Right atrium auricular region (tissue), 2 donors: ENCODE data around the gene PADI4. TPM values are rescaled to one million over a fixed set of nuclear protein-coding genes. Genes with fewer than 3 reads are reported as not detected.

Experiments
- DNase-seq: peaks from one replicate; pipeline ENCODE4 v3.0.0-alpha.2; 2019; ENCODE audit warnings: low spot score
- H3K27ac ChIP-seq, 2 donors: fragments of 200-600 bp; sonication (generic); 1 replicate in 1 of 2; 2 replicates in 1 of 2; pipeline ENCODE4 v1.5.1; 2016 to 2019
- H3K27me3 ChIP-seq, 2 donors: fragments of 200-600 bp; sonication (generic); one replicate each; pipeline versions ENCODE4 v1.5.1 to v1.6.0; 2017 to 2019
- H3K36me3 ChIP-seq: fragments of 200-600 bp; sonication (generic); one replicate; pipeline ENCODE4 v1.5.1; 2016
- H3K4me1 ChIP-seq, 2 donors: fragments of 200-600 bp; sonication (generic); one replicate each; pipeline versions ENCODE4 v1.5.1 to v1.6.0; 2017 to 2019
- H3K4me3 ChIP-seq, 2 donors: fragments of 200-600 bp; sonication (generic); 1 replicate in 1 of 2; 2 replicates in 1 of 2; pipeline ENCODE4 v1.5.1; 2017 to 2019; ENCODE audit warnings: mild to moderate bottlenecking in 1 of 2, moderate library complexity in 1 of 2
- H3K9me3 ChIP-seq, 2 donors: fragments of 200-600 bp; sonication (generic); one replicate each; pipeline ENCODE4 v1.5.1; 2019
- CTCF ChIP-seq, 2 donors: fragments of 200-600 bp; sonication (generic); IDR thresholded peaks; one replicate each; pipeline ENCODE4 v1.5.1; 2019; ENCODE audit warnings: antibody characterized with exemption in 2 of 2
- total RNA-seq, 2 donors: library from RNA; depleted of rRNA; stranded (reverse); fragments of >200 nt; gene quantifications; one replicate each; pipeline ENCODE4 v1.1.0, GENCODE V29; 2016

PADI4 gene
- total RNA-seq, 2 donors from 2014 or later = 0.19 to 0.31 TPM

DNA sequence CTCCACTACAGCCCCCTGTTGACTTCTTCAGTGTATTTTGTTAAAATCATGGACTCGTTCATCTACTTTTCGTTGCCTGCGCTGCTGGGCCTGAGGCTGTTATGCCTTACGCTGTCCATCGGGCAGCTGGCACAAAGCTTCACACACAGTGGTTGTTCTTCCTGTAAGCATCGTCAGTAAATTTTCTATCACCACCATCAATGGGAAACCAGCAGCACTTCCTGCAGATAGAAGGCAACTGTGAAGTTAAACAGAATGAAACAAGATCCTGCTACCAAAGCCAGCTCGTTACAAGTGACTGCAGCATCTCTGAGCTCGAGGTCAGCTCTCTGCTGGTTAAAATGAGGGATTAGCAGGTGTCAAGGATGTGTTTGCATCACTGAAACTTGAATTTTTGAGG, 42.1 kb downstream of the PADI4 start:
- Histone ChIP-seq H3K4me3 (no peak overlapping the region), H3K9me3 (no peaks in the 10 kb centered on the region), H3K4me1 (no peaks in the 10 kb centered on the region), H3K36me3 (no peaks in the 10 kb centered on the region), H3K27ac (no peak overlapping the region), H3K27me3 (no peaks in the 10 kb centered on the region)
- no peak for TF ChIP-seq CTCF (IDR thresholded peaks at IDR 0.05)
- DNase-seq = no peak

DNA sequence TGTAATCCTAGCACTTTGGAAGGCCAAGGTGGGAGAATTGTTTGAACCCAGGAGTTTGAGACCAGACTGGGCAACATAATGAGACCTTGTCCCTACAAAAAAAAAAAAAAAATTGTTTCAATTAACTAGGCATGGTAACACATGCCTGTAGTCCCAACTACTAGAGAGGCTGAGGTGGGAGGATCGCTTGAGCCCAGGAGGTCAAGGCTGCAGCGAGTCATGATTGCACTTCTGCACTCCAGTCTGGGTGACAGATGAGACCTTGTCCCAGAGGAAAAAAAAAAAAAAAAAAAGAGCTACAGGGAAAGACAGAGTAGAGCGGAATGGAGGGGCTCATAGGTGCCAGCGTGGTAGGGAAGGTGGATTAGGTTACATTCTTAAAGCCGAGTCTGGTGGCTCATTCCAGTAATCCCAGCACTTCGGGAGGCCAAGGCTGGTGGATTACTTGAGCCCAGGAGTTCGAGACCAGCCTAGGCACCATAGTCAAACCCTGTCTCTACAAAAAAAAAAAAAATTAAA, 43.0 kb downstream of the PADI4 start:
- Histone ChIP-seq H3K4me3 (no peak overlapping the region), H3K9me3 (no peaks in the 10 kb centered on the region), H3K36me3 (no peaks in the 10 kb centered on the region), H3K4me1 (no peaks in the 10 kb centered on the region), H3K27me3 (no peaks in the 10 kb centered on the region), H3K27ac (no peak overlapping the region)
- TF ChIP-seq CTCF (IDR thresholded peaks at IDR 0.05) = no peak
- no peak for DNase-seq

DNA sequence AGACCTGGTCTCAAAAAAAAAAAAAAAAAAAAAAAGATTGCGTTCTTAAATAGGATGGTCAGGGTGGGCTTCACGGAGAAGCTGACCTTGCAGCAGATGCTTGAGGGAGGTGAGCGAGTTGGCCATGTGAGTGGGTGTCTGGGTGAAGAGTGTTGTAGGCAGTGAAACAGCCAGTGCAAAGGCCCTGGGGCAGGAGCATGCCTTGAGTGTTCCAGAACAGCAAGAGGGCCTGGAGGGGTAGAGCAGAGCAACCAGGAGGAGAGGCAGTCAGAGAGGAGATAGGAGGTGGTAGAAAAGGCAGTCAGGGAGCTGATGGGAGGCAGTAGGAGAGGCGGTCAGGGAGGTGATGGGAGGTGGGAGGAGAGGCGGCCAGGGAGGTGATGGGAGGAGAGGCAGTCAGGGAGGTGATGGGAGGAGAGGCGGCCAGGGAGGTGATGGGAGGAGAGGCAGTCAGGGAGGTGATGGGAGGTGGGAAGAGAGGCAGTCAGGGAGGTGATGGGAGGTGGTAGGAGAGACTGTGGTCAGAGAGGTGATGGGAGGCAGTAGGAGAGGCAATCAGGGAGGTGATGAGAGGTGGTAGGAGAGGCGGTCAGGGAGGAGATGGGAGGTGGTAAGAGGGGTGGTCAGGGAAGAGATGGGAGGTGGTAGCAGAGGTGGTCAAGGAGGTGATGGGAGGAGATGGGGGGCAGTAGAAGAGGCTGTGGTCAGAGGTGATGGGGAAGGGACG, 43.8 kb downstream of the PADI4 start:
- no peak for TF ChIP-seq CTCF (IDR thresholded peaks at IDR 0.05)
- no peak for DNase-seq

GRCh38 chr1:17352419-17352909, 44.5 kb downstream of the PADI4 start:
- DNase-seq = no peak
- Histone ChIP-seq H3K9me3 (no peaks in the 10 kb centered on the region), H3K36me3 (no peaks in the 10 kb centered on the region), H3K4me3 (no peak overlapping the region), H3K4me1 (no peaks in the 10 kb centered on the region), H3K27ac (no peak overlapping the region), H3K27me3 (no peaks in the 10 kb centered on the region)
- no peak for TF ChIP-seq CTCF (IDR thresholded peaks at IDR 0.05)

More for the DNA sequence above, 43.8 kb downstream of the PADI4 start:
- no peak overlapping the region for H3K27ac ChIP-seq
- H3K4me1 ChIP-seq = no peaks in the 10 kb centered on the region
- H3K9me3 ChIP-seq = no peaks in the 10 kb centered on the region
- no peaks in the 10 kb centered on the region for H3K27me3 ChIP-seq
- no peak overlapping the region for H3K4me3 ChIP-seq
- H3K36me3 ChIP-seq = no peaks in the 10 kb centered on the region

GRCh38 chr1:17355898-17356297, 47.9 kb downstream of the PADI4 start:
- Histone ChIP-seq H3K4me1 (no peaks in the 10 kb centered on the region), H3K36me3 (no peaks in the 10 kb centered on the region), H3K27ac (no peak overlapping the region), H3K27me3 (no peaks in the 10 kb centered on the region), H3K4me3 (no peak overlapping the region), H3K9me3 (no peaks in the 10 kb centered on the region)
- TF ChIP-seq CTCF (IDR thresholded peaks at IDR 0.05) = no peak
- no peak for DNase-seq
